Activated CD4-positive, alpha-beta T cell treated with anti-CD3 and anti-CD28 coated beads, Interleukin-2, amount 50 U/mL, for 16 hours (primary cell): Measurements from ENCODE around the gene COL18A1.

Experiments
- DNase-seq: peaks from one replicate; pipeline ENCODE4 v3.0.0-alpha.2; 2020

COL18A1 gene

DNA sequence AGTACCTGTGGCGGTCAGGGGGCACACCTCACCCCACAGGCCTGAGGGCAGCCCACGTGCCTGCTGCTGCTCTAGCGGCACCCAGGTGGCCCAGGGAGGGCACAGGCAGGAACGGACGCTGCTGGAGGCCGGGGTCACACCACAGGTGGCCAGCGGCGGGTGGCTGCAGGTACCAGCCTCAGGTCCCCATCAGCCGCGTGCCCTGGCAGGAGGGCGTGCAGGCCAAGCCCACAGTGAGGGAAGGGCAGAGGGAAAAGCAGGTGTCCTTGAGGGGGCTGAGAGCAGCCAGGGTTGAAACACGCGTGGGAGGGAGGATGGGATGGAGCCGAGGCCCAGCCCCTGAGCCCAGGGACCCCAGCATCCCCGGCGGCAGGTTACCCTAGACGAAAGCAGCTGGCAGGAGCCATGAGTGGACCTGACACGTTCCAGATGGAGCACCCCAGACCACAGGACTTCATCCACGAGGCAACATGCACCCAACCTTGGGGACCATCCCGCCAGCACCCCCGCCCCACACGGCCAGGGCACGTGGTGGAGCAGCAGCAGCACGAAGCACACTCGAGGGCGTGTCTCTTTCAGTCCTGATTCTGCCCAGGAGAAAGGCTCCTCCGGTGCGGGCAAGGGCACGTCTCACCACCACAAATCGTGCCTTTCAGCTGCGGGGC lies 133.5 kb downstream of the COL18A1 start:
- no peak for DNase-seq

DNA sequence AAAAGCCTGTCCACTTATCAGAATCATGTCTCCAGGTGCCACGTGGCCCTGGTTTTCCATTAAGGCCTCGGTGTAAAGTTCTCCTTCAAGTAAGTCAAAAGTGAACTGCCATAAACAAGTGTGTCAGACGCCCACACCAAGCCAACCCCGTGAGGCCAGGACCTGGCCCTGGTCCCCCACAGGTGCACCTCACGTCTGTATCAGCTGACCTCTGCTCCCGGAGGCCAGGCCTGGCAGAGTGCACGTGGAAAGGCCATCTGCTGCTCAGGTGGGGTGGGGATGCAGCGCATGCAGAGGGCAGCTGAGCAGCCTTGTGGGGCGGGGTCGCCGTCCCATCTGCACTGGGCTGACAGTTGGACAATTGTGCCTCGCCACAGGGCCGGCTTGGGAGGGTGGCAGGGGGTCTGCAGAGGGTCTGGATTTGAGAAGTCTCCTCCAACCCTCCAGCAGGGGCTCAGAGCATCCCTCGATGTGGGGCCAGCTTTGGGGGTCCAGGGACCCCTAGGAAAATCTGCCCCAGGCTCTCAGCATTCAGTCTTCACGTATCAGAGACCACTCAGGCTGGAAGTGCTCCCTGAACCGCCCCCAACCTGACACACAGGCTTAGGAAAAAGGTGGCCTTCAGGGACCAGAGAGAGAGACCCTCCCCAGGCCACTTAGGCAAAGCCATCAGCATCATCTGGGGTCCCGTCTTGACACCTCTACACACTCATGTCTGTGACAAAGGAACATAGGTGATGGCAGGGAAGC lies 134.3 kb downstream of the COL18A1 start:
- no peak for DNase-seq

DNA sequence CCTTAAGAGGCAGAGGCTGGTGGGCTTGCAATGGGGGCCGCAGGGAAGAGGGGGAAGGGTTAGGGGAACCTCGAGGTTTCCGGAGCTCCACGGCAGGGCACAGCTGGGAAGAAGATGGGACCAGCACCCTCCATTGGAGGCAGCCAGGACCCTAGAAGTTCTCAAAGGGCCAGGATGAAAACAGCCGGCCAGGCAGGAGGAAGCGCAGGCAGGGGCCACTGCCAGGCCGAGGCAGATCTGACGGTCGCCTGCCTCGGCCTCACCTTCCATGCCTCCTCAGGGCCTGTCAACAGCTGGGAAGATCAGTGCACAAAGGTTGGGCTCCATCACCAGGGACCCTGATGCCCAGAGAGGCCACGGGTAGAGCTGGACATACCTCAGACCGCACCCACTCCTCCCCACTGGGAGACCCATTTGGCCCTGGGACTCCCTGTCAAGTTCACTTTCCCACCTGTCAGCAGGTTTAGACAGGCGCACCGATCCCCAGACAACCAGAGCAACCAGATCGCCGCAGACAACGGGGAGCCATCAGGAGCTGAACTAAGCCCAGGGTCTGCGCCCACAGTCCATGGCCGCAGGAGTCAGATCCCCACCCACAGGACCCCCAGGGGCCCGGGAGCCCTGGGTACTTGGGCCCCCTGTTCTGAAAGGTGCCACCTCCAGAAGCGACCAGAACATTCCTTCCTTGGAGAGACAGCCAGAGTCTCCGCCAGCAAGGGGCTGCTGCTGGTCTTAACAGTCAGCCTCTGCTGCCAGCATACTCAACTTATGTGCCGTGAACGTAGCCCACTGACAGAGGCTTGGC lies 135.0 kb downstream of the COL18A1 start:
- no peak for DNase-seq

DNA sequence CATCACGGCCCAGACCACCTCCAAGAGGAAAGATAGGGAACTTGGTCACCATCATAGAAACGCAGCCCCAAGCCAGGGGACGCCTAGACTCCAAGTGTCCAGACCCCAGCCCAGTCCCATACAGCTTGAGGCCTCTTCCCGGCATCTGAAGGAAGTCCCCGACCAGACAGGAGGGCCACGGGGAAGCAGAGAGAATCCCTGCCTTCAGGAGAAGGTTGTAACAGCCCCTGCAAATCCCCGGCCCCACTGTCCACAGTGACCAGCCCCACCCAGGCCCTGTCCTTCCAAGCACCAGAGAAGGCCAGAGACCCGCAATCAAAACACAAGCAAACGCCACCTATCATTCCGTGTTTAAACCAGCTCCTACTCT lies 135.6 kb downstream of the COL18A1 start:
- no peak for DNase-seq

DNA sequence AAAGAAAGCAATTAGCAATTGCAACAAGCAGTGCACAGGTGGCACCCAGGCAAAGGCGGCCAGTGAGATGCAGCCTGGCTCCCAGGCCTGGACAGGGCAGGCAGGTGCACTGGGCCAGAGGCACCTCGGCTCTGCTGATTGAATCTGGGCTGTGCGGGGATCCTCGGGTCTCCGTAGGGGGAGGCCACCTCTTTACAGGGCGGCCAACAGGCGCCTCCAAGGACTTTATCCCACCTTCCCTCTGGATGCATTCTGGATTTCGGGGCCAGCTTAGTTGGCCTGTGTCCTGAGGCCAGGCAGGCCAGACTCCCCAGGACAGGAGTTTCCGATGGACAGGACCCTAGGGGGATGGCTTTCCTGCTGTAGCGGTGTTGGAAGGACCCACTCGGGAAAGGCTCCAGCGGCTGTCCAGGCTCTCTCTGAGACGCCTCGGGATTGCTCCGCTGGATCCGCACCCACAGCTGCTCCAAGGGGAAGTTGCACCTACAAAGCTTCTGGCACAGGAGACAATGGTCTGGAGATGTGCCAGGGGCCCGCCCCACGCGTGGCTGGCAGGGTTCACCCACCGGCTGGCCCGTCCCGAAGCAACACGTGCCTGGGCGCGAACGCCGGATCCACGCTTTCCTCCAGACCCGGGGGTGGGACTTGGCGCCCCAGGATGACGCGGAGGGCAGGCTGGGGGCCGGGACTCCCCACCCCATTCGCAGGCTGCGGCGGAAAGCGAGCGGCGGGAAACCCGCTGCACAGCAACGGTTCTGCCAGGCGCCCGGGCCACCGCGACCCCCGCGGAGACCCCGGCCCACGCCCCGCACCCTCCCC lies 136.5 kb downstream of the COL18A1 start:
- peak; percentile 89 for DNase-seq

DNA sequence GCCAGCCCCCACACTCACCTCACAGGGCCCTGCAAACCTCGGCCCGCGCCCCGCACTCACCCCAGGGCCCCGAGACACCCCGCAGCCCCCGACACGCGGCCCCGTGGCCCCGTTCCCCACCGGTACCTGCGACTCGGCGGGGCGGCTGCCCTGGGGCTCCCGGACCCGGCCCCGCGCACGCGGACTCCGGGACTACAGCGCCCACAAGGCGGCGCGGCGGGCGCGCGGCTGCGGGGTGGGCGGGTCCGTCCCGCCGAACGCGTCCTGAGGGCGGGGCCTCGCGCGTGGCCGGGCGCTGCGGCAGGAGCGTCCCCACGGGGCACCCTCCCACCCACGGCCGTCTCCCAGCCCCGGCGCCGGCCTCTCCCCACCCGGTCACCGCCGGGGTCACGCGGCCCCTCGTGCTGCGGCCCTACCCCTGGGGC lies 137.3 kb downstream of the COL18A1 start, which contains the start of gene SLC19A1:
SLC19A1 (minus strand) TSS at position 199 of the 425 bp plus-strand sequence. CDS start 4,481 bp downstream, outside the sequence.
- DNase-seq = peak; percentile 71

DNA sequence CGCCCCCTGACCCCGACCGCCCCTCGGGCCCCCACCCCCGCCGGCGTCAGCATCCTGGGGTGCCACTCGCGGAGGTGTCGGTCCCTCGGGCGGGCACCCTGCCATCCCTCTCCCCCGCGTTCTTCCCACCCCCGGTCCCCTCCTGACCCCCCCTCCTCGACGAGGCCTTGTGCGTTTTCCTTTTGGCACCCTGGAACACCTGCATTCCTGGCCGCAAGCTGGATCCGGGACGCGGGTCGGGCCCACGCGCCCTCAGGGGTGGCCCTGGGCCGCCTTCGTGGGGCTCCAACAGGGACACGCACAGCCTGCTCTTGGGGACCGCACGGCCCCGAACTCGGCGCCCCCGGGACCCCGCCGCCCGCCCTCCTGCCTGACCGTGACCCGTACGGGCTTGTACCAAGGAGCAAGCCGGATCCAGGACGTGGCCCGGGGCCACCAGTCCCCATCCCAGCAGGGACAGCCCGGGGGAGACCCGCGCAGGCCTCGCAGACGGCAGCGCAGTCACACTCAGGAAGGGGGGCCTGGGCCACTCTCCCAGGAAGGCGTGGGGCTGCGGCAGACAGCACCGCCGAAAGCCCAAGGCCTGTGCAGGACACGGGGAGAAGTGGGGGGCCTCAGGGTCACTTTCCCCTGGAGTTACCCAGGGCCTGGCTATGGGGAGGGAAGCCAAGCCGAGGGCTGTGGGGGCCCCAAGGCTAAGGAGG lies 137.9 kb downstream of the COL18A1 start:
- no peak for DNase-seq

DNA sequence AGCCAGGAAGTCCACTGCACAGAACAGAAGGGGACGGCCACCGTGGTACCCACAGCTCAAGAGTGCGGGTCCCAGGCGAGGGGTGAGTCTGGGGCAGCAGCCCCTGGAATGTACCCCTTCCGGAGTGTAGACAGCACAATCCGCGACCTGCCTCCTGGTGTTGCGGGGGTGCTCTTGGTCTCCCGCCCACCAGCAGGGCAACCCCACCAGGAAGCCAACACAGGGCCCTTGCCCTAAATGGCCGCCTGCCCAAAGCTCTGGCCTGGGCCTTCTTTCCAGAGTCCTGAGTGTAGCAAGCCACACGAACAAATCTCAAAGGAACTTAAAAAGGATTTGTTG lies 138.4 kb downstream of the COL18A1 start:
- DNase-seq = no peak

DNA sequence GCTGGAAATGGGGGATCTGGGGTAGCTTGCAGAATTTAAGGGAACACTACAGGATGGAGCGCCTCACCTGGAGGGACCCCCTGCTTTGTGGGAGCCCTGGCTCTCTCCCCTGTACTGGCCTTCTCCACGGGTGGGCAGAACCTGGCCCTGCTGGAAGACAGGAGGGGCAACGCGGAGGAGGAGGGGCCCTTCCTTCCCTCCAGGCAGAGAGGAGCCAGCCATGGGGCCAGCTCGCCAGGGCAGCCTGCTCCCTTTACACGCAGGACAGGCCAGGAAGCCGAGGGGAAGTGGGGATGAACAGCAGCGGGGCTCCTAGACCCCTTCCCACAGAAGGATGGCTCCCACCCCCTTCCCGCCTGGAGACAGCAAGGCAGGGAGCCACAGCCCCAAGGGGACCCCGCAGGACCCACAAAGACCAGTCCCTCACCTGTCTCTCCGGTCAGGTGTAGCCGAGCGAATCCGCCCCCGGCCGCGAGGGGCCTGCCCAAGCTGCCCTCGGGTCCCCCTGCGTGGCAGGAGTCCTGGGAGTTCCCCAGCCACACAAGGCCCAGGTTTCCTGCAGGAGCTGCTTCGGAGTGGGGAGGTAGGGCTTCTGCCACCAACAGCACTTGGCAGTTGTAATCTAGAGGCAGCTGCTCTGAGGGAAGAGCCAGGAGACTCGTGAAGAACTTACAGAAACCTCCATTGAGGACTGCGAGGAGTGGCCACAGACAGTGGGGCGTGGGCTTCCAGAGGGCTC lies 138.9 kb downstream of the COL18A1 start:
- DNase-seq = no peak

DNA sequence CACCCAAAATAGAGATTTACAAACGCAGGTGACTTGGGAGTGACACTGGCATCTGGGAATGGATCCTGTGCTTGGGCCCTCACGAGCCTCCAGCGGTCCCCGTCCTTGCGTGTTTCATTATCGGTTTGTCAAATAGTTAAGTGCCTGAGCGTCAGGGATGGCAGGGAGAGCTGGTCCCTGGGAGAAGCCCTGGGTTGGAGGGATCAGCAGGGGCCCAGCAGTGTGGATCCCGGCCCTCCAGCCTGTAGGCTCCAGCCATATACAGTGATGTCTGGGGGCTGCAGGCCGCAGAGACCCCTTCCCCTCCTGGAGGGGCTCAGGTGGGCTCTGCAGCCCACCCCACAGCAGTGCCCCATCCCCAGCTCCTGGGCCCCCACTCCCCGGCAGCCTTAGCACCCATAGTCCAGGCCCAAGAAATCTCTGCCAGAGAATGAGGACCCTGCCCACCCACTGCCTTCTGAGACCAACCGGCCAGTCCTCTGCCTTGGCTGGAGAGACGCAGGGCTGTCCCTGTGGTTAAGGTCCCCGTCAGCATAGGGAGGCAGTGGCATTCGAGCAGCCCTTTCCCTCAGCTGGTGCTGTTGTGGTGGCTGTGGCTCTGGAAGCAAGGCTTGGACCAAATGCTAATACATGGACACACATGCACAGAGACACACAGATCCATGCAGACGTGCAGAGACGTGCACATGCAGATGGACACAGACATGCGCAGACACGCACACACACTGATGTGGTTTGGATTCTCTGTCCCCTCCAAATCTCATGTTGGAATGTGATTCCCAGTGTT lies 139.7 kb downstream of the COL18A1 start:
- no peak for DNase-seq

DNA sequence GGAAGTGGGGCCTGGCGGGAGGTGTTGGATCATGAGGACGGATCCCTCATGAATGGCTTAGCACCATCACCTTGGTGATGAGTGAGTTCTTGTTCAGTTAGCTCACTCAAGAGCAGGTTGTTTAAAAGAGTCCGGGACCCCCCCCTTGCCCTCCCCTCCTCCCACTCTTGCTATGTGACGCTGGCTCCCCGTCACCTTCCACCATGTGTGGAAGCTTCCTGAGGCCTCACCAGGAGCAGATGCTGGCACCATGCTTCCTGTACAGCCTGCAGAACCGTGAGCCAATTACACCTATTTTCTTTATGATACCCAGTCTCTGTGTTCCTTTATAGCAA lies 140.2 kb downstream of the COL18A1 start:
- DNase-seq = no peak

DNA sequence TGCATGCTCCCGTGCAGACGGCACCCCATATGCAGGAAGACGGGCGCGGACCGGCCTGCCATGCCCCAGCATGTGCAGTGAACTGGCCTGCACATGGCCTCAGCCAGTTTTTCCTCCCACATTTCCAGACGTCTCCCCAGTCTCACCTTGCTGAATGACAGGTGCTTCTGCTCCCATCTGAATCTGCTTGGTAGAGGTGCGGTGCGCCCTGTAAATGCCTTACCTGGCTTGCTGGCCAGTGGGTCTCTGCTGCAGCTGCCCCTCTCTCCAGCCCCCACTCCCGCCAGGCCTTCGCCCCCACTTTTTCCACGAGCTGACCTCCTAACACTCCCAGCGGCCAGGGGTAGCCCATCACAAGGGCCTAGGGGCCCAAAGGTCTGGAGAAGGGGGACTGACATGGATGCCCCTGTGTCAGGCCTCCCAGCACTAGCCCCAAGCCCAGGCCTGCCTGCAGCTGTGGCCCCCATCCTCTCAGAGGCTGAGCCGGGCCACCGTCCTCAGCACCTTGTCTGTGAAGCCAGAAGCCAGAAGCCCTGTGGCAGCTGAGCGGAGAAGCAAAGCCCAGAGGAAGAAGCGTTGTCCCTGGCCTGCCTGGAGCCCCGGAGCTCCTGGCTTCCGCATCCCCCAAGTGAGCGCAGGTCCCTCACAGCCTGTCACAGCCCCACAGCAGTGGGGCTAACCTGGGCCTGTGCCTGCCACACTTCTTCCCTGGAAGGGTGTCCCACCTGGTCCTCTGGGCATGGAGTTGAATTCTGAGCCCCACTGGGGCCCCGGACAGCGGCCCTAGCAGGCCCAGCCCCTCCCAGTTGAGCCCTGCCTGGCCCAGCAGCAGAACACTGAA lies 140.9 kb downstream of the COL18A1 start:
- no peak for DNase-seq

DNA sequence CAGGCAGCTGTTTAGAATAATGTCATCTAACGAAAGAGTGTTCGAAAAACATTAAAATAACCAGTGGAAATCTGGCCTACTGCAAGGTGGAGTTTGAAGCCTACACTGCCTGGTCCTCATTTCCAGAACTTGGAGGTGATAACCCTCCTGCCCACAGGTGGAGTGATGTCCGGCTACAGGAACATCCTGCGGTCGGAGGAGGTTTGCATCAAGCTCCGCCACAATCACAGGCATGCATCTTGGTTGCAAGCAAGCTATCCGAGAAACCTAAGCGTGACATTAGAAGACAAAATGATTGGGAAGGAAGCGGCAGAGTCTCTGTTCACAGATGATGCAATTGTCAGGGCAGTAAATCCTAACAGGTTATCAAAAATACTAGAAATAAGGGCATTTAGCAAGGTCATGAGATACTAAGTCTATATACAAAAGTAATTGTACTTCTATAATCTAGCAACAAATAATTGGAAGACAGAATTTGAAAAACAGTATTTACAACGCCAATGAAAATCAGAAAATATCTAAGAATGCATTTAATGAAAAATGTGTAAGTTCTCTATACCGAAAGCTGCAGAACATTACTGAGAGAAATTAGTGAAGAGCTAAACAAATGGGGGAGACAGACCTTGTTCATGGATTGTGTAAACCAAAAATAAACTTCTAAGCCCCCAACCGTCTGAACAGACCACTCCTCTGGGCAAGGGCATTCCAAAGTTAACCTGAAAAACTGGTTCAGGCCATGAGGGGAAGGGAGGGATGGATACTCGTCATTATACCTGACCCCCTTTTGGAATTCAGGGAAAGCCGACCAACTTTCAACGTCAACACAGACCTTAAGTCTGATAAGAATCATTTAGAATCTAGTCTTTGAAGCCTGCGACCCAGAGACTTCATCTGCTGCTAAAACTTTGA lies 141.9 kb downstream of the COL18A1 start:
- no peak for DNase-seq

DNA sequence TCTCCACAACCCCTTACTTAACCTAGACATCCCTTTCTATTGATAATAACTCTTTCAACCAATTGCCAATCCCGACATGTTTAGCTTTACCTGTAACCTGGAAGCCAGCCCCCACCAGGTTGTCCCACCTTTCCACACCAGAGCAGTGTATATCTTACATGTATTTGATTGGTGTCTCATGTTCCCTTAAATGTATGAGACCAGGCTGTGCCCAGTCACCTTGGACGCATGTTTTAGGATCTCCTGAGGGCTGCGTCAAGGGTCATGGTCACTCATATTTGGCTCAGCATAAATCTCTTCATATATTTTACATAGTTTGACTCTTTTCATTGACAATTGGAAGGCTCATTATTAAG lies 142.6 kb downstream of the COL18A1 start:
- no peak for DNase-seq

DNA sequence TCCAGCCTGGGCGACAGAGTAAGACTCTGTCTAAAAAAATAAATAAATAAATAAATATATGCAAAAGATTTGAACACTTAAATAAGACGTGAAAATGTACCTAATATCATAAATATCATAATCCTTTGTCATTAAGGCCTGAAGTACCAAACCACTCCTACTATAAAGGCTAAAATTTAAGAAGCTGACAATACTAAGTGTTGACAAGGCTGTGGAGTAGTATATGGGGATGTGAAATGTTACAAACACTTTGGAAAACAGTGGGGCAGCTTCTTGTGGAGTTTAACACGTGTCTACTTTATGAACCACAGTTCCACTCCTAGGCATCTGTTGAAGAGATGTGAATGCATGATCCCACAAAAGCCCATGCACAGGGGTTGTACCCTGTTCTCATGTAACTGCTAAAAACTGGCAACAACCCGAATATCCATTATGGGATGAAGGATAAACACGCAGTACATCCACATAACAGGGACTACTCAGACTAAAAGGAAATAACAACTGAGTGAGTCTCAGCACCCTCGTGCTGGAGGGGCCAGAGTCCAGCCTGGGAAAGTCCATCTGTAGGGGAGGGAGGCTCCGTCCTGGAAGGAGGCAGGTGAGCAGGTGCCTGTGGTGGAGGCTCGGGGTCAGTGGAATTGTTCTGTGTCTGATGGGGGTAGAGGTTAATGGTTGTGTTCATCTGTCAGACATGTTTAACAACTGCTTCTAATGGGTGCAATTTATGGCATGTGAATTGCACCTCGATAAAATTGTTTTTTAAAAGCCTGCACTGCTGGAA lies 143.9 kb downstream of the COL18A1 start:
- DNase-seq = no peak

DNA sequence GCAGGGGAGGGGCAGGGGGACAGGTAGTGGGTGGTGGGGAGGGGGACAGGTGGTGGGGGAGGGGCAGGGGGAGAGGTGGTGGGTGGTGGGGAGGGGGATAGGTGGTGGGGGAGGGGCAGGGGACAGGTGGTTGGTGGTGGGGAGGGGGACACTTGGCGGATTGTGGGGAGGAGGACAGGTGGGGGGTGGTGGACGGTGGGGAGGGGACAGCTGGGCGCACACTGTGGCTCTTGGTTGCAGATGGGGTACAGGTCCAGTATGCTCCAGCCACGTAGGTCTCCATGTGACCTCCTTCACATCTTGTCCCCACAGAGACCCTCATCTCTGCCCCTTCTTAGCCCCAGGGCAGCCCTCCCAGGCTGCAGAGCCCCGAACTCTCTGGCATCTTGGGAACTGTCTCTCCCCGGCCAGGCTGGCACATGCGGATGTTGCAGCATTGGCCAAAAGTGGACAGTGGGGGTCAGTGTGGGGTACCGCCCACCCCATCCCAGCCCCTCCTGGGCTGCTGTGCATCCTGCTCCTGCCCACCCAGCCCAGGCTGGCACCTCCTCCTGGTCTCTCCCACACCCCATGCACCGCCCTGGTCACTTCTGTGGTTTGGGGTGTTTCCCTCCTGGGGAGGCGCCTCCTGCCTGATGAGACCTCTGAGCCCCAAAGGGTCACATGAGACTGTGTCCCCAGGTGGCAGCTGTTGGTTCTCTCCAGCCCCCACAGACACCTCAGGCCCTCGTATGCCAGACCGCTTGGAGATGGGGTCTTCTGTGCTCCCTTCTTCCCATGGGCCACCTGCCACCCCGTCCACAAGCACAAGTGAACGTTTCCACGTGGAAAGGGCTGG lies 144.9 kb downstream of the COL18A1 start:
- no peak for DNase-seq
